NT2/D1 (cell line): ENCODE results near the gene CEP295NL.

Source experiments
- DNase-seq: peaks from one replicate; pipeline ENCODE4 v3.0.0-alpha.2; 2011; ENCODE audit warnings: low read depth, low spot score
- H3K27me3 ChIP-seq: 2 replicates; pipeline ENCODE4 v1.6.0; 2011; ENCODE audit warnings: mild to moderate bottlenecking; ENCODE audit not compliant: insufficient read length, insufficient read depth
- H3K36me3 ChIP-seq: 2 replicates; pipeline ENCODE4 v1.6.1; 2011; ENCODE audit warnings: mild to moderate bottlenecking, low read length, mixed read lengths; ENCODE audit not compliant: insufficient read depth, insufficient read length
- H3K4me1 ChIP-seq: 2 replicates; pipeline ENCODE4 v1.5.1; 2011; ENCODE audit not compliant: insufficient read depth, insufficient read length
- H3K4me3 ChIP-seq: 2 replicates; pipeline ENCODE4 v1.5.1; 2011; ENCODE audit warnings: low read depth; ENCODE audit not compliant: insufficient read length
- H3K9ac ChIP-seq: 2 replicates; pipeline ENCODE4 v1.6.0; 2011; ENCODE audit warnings: low read depth; ENCODE audit not compliant: insufficient read length
- H3K9me3 ChIP-seq: 2 replicates; pipeline ENCODE4 v1.5.1; 2011; ENCODE audit warnings: mild to moderate bottlenecking, low read length; ENCODE audit not compliant: insufficient read depth
- SUZ12 ChIP-seq: IDR thresholded peaks from 2 replicates; pipeline ENCODE4 v1.6.1; 2011; ENCODE audit not compliant: insufficient read length, insufficient read depth; ENCODE audit errors: extremely low read depth
- YY1 ChIP-seq: IDR thresholded peaks from 2 replicates; pipeline ENCODE4 v1.6.1; 2011; ENCODE audit not compliant: insufficient read length, insufficient read depth
- ZNF274 ChIP-seq: IDR thresholded peaks from 2 replicates; pipeline ENCODE4 v1.6.1; 2011; ENCODE audit warnings: mild to moderate bottlenecking, low read depth, low read length

CEP295NL gene, protein sequence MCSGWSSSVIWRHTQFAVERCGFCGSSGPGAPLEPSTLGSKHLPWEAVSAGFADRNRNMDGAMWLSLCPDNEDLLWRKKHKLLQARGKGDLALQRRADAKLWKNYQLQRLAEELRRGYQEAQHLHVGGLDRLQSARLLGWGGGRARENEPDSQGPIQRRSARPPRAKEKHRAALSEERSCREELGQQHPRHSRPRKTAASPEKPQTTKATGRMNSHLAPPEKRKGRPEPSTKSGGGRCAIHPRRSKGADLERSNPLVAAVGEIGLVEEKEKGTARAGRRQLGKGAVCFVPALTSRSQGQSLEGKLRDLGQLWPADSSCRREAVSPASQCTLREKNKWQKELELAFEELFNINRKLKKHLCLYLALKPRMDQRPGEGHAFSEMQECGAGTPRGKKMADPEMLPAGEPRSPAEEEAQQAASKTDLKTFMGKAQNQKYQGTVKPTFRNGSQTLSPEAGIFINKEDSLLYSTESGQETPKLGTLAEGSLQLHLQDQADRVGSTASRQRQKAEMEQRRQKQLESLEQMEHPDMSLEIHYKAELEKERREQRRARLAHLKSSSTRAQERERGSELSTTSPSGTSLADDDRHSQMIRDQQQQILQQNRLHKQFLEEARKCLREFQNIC

DNA sequence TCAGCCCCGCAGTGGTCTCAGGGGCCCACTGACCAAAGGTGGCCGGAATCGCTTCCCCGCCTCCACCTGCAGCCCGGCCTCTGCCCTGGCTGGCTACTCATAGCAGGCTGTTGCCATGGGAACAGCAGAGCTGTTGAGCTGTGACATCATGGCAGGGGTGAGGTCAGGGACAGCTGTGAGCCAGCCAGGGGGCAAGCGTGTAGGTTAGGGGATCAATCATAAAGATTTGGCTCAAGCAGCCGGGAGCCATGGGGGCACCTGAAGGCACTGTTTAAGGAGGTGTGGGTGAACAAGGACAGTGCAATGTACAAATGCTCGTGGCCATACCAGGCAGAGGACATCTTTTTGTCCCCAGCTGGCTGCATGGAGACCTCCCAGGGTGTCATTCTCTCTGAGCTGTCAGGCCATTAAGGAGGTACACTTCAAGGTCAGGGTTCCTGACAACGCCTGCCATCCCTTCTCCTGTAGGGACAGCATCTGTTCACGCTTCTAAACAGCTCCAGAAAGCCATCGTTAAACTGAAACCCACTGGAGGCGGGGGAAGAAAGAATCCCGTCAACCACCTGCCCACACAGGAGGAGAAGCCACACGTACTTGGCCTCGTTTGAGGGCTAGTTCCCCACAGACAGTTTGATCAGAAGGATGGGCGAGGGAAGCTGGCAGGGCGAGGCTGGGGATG is at the start of gene CEP295NL:
TSS of gene CEP295NL (minus strand) at position 101 of the 679 bp plus-strand sequence. CDS start 1,373 bp downstream, outside the sequence.
- no peak for DNase-seq
- Histone ChIP-seq H3K9ac (no peak within 1 kb of the TSS), H3K9me3 (no peaks in the 10 kb centered on the region), H3K27me3 (no peaks in the 10 kb centered on the region), H3K4me3 (no peak within 1 kb of the TSS), H3K36me3 (peaks cover 39% of the 10 kb centered on the region), H3K4me1 (peaks cover 18% of the 10 kb centered on the region)
- TF ChIP-seq YY1: no peak

DNA sequence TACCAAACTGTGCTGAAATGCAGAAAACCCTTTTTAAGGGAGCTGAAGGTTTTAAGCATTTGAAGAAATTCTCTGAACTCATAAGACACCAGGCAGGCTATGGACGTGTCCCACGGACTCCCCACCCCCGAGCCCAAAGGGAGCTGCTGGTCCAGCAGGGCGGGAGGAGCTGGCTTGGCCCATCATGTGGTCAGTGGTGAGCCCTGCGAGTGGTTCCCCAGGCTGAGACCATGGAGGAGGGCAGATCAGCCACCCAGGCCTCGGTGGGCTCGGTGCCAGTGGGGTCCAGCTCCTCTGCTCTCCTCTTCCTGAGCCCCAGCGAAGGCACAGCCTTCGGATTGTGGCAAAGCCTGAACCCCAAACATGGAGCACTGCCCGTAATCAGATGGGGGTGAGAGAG is 49.7 kb upstream of the CEP295NL start:
- H3K27me3 ChIP-seq: peaks cover 2% of the 10 kb centered on the region
- peaks cover 25% of the 10 kb centered on the region for H3K9me3 ChIP-seq
- no peaks in the 10 kb centered on the region for H3K36me3 ChIP-seq
- DNase-seq: no peak
- peaks cover 16% of the 10 kb centered on the region for H3K4me1 ChIP-seq
- H3K9ac ChIP-seq: no peak overlapping the region
- TF ChIP-seq YY1: no peak
- no peak for TF ChIP-seq ZNF274
- TF ChIP-seq SUZ12: no peak
- no peak overlapping the region for H3K4me3 ChIP-seq

DNA sequence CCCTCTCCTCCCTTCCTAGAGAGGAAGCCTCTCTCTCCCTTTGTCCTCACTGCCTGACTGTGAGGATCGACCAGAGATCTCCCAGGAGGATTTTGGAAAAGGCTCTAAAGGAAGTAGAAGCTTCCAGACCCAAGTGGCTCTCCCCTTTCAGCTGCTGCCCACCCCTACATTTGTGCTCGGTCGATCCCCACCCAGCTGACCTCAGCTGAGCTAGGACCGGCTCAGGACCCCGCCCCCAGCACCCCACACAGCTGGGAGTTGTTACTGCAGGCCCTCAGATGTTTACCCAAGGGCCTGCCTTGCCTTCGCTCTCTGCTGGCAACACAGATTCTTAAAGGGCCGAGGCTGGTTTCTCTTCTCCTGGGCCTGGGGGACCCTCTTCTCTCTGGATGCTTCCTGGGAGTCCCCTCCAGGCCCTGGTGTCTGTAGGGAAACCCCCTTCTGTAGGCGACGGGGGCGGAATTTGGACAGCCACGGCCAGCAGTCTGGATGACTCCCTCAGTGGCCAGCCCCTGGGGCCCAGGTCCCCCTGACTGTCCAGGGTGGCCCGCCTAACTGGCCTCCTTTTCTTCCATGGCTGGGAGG is 49.1 kb upstream of the CEP295NL start:
- DNase-seq: no peak
- Histone ChIP-seq H3K36me3 (no peaks in the 10 kb centered on the region), H3K27me3 (peaks cover 2% of the 10 kb centered on the region), H3K4me1 (peaks cover 18% of the 10 kb centered on the region), H3K9ac (no peak overlapping the region), H3K9me3 (peaks cover 25% of the 10 kb centered on the region), H3K4me3 (no peak overlapping the region)
- TF ChIP-seq ZNF274 (no peak), YY1 (no peak), SUZ12 (no peak)

DNA sequence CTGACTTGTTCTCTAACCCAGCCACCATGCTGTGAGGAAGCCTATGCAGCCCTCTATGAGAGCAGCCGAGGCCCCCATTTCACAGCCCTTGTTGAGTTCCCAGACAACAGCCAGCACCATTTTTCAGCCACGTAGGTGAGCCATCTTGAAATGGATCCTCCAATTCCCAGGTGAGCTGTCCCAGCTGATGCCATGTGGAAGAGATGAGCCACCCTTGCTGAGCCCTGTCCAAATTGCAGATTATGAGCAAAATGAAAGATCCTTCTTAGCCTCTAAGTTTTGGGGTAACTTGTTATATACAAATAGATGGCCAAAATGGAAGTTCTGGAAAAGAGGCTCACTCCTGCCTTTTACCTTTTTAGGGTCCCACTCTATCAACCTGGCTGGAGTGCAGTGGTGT is 47.9 kb upstream of the CEP295NL start:
- DNase-seq: no peak
- H3K9me3 ChIP-seq: peaks cover 25% of the 10 kb centered on the region
- H3K27me3 ChIP-seq: peaks cover 2% of the 10 kb centered on the region
- TF ChIP-seq ZNF274: no peak
- TF ChIP-seq YY1: no peak
- no peak for TF ChIP-seq SUZ12
- no peak overlapping the region for H3K4me3 ChIP-seq
- H3K9ac ChIP-seq: no peak overlapping the region
- peaks cover 11% of the 10 kb centered on the region for H3K4me1 ChIP-seq
- H3K36me3 ChIP-seq: no peaks in the 10 kb centered on the region

DNA sequence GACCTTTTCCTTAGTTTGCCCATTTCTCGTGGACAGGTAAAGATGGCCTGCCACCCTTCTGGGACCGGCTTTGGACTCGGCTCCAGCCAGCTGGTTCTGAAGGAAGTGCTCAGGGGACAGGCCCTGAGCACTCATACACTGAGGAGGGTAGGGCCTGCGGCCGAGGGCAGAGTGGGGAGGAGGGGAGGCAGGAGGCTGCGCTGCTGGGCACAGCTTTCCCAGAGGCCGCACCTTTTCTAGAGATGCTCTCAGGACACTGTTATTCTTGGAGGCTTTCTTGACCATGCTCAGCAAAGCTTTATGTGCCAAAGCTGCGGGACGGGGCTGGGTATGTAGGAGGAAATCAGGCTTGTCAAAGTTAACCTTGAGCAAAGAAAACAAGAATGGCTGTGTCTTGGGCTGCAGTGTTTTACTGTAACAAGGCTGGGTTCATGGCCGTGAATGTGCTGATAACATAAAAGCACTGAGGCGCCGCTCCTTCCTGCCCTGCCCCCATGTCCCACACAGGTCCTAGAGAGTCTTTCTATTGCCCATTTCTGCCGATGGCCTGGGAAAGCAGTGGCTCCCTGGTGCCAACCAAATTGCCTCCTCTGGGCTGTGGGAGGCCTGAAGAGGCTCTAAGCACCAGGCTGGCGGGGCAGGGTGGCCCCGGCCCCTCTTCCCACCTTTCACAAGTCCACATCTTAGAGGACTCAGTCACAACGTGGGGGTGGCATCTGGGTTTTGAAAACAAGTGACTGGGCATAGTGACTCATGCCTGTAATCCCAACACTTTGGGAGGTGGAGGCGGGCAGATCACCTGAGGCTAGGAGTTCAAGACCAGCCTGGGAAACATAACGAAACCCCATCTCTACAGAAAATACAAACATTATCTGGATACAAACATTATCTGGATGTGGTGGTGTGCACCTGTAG is 44.5 kb upstream of the CEP295NL start:
- H3K27me3 ChIP-seq: no peaks in the 10 kb centered on the region
- H3K9ac ChIP-seq: no peak overlapping the region
- TF ChIP-seq SUZ12 (no peak), ZNF274 (no peak), YY1 (no peak)
- H3K9me3 ChIP-seq: peaks cover 25% of the 10 kb centered on the region
- no peak overlapping the region for H3K4me3 ChIP-seq
- DNase-seq: no peak
- no peaks in the 10 kb centered on the region for H3K36me3 ChIP-seq
- H3K4me1 ChIP-seq: peaks cover 3% of the 10 kb centered on the region

DNA sequence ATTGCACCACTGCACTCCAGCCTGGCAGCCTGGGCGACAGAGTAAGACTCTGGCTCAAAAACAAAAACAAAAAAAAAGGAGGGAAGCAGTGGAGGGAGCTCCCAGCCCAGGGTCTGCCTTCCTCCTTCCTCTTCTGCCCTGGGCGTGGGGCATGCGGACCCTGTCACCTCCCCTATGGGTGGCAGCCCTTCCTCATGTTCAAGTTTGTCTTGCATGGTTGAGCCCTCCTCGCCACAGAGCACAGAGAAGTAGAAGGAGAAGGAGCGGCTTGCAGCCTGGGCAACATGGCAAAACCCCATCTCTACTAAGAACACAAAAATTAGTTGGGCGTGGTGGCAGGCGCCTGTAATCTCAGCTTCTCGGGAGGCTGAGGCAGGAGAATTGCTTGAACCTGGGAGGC is 43.6 kb upstream of the CEP295NL start:
- TF ChIP-seq SUZ12: no peak
- TF ChIP-seq YY1: no peak
- no peak for TF ChIP-seq ZNF274
- H3K27me3 ChIP-seq: no peaks in the 10 kb centered on the region
- H3K4me1 ChIP-seq: peaks cover 3% of the 10 kb centered on the region
- H3K36me3 ChIP-seq: no peaks in the 10 kb centered on the region
- DNase-seq: no peak
- peaks cover 24% of the 10 kb centered on the region for H3K9me3 ChIP-seq
- H3K9ac ChIP-seq: no peak overlapping the region
- no peak overlapping the region for H3K4me3 ChIP-seq
